Skeletal muscle tissue (tissue), 4 donors: ENCODE data around the gene ARSK. TPM values are rescaled to one million over a fixed set of nuclear protein-coding genes. Genes with fewer than 3 reads are reported as not detected.

ENCODE experiments used
- H3K27ac ChIP-seq: one replicate; pipeline ENCODE4 v1.7.0; 2013; ENCODE audit warnings: mild to moderate bottlenecking, low read depth, low read length, inconsistent platforms
- H3K27me3 ChIP-seq, 3 donors: one replicate each; pipeline ENCODE4 v1.7.0; 2013; ENCODE audit warnings: low read length in 3 of 3; ENCODE audit not compliant: control insufficient read depth in 3 of 3, insufficient read depth in 3 of 3
- H3K36me3 ChIP-seq, 3 donors: one replicate each; pipeline ENCODE4 v1.7.0; 2013; ENCODE audit warnings: low read length in 3 of 3; ENCODE audit not compliant: control insufficient read depth in 3 of 3, insufficient read depth in 3 of 3
- H3K4me1 ChIP-seq, 3 donors: one replicate each; pipeline ENCODE4 v1.7.0; 2013; ENCODE audit warnings: low read length in 3 of 3, mild to moderate bottlenecking in 3 of 3; ENCODE audit not compliant: control insufficient read depth in 3 of 3, insufficient read depth in 3 of 3
- H3K4me3 ChIP-seq, 3 donors: one replicate each; pipeline ENCODE4 v1.7.0; 2013; ENCODE audit warnings: low read length in 3 of 3
- H3K9ac ChIP-seq, 3 donors: one replicate each; pipeline ENCODE4 v1.7.0; 2013; ENCODE audit warnings: low read length in 3 of 3, mild to moderate bottlenecking in 3 of 3, moderate library complexity in 2 of 3, low read depth in 1 of 3
- H3K9me3 ChIP-seq, 3 donors: one replicate each; pipeline ENCODE4 v1.7.0; 2013; ENCODE audit warnings: low read length in 3 of 3; ENCODE audit not compliant: control insufficient read depth in 3 of 3
- total RNA-seq: library from RNA; depleted of rRNA; stranded (reverse); fragments of >200 nt; gene quantifications from one replicate; pipeline ENCODE4 v1.2.3, GENCODE V29; 2014
- donor health status: Osteomylitis.

Gene ARSK
- total RNA-seq, 1 donor from 2014 or later = 6.3 TPM

GRCh38 chr5:95617057-95617456 lies 62.2 kb downstream of the ARSK start:
- H3K4me3 ChIP-seq = no peak overlapping the region
- no peaks in the 10 kb centered on the region for H3K9me3 ChIP-seq
- H3K27ac ChIP-seq = no peak overlapping the region
- H3K36me3 ChIP-seq = no peaks in the 10 kb centered on the region
- peaks cover 9 to 14% (median 12%) of the 10 kb centered on the region in 3 donors for H3K4me1 ChIP-seq
- peaks cover 0 to 7% (median 2%) of the 10 kb centered on the region in 3 donors for H3K27me3 ChIP-seq
- no peak overlapping the region for H3K9ac ChIP-seq

GRCh38 chr5:95619096-95619495 lies 64.2 kb downstream of the ARSK start:
- Histone ChIP-seq H3K4me1 (peaks cover 9 to 14% (median 12%) of the 10 kb centered on the region in 3 donors), H3K27me3 (peaks cover 0 to 7% (median 2%) of the 10 kb centered on the region in 3 donors), H3K4me3 (peak overlapping the region in 1 of 3 donors; percentile 72), H3K9ac (no peak overlapping the region), H3K36me3 (no peaks in the 10 kb centered on the region), H3K27ac (no peak overlapping the region), H3K9me3 (no peaks in the 10 kb centered on the region)

GRCh38 chr5:95619514-95620029 lies 64.7 kb downstream of the ARSK start:
- Histone ChIP-seq H3K36me3 (no peaks in the 10 kb centered on the region), H3K9ac (peak overlapping the region in 2 of 3 donors; percentile 48 to 70), H3K9me3 (no peaks in the 10 kb centered on the region)

GRCh38 chr5:95620030-95620869 lies 65.3 kb downstream of the ARSK start, which contains the start of gene GPR150:
Gene GPR150, plus strand, starts transcription at chr5:95620087. Its CDS starts 189 bp downstream, at chr5:95620276.
- Histone ChIP-seq H3K9ac (peak within 1 kb of the TSS in 2 of 3 donors; percentile 48 to 70), H3K36me3 (no peaks in the 10 kb centered on the region), H3K9me3 (no peaks in the 10 kb centered on the region), H3K27me3 (peaks cover 0 to 7% (median 2%) of the 10 kb centered on the region in 3 donors), H3K4me3 (peak within 1 kb of the TSS; percentile 72 to 75 (median 74)), H3K27ac (no peak within 1 kb of the TSS), H3K4me1 (peaks cover 9 to 14% (median 12%) of the 10 kb centered on the region in 3 donors)

More at GRCh38 chr5:95619514-95620029, 64.7 kb downstream of the ARSK start:
- H3K27ac ChIP-seq = no peak overlapping the region
- peaks cover 9 to 14% (median 12%) of the 10 kb centered on the region in 3 donors for H3K4me1 ChIP-seq
- peaks cover 0 to 7% (median 2%) of the 10 kb centered on the region in 3 donors for H3K27me3 ChIP-seq
- peak overlapping the region; percentile 72 to 75 (median 74) for H3K4me3 ChIP-seq

GRCh38 chr5:95620870-95621838 lies 66.3 kb downstream of the ARSK start:
- Histone ChIP-seq H3K27ac (no peak overlapping the region), H3K9ac (peak overlapping the region in 2 of 3 donors; percentile 7 to 70)

GRCh38 chr5:95621839-95622629 lies 67.1 kb downstream of the ARSK start:
- Histone ChIP-seq H3K36me3 (no peaks in the 10 kb centered on the region), H3K27ac (no peak overlapping the region), H3K9ac (no peak overlapping the region), H3K4me1 (peaks cover 9 to 14% (median 12%) of the 10 kb centered on the region in 3 donors), H3K27me3 (peaks cover 0 to 7% (median 2%) of the 10 kb centered on the region in 3 donors), H3K4me3 (no peak overlapping the region), H3K9me3 (no peaks in the 10 kb centered on the region)

More at GRCh38 chr5:95620870-95621838, 66.3 kb downstream of the ARSK start:
- H3K4me3 ChIP-seq = peak overlapping the region; percentile 59 to 74 (median 72)
- peaks cover 9 to 14% (median 12%) of the 10 kb centered on the region in 3 donors for H3K4me1 ChIP-seq
- H3K9me3 ChIP-seq = no peaks in the 10 kb centered on the region
- no peaks in the 10 kb centered on the region for H3K36me3 ChIP-seq
- H3K27me3 ChIP-seq = peaks cover 0 to 7% (median 2%) of the 10 kb centered on the region in 3 donors

- no peak overlapping the region for H3K27ac ChIP-seq
- peaks cover 0 to 7% (median 2%) of the 10 kb centered on the region in 3 donors for H3K27me3 ChIP-seq
- H3K9ac ChIP-seq = no peak overlapping the region
- H3K4me1 ChIP-seq = peaks cover 9 to 14% (median 12%) of the 10 kb centered on the region in 3 donors
- H3K4me3 ChIP-seq = no peak overlapping the region
- H3K9me3 ChIP-seq = no peaks in the 10 kb centered on the region
- H3K36me3 ChIP-seq = no peaks in the 10 kb centered on the region
Observed at GRCh38 chr5:95623706-95624105, 68.8 kb downstream of the ARSK start.

GRCh38 chr5:95624368-95624767 lies 69.5 kb downstream of the ARSK start:
- H3K36me3 ChIP-seq = no peaks in the 10 kb centered on the region
- peaks cover 9 to 14% (median 12%) of the 10 kb centered on the region in 3 donors for H3K4me1 ChIP-seq
- H3K4me3 ChIP-seq = no peak overlapping the region
- H3K27ac ChIP-seq = no peak overlapping the region
- H3K9me3 ChIP-seq = no peaks in the 10 kb centered on the region
- no peak overlapping the region for H3K9ac ChIP-seq
- H3K27me3 ChIP-seq = peaks cover 0 to 7% (median 2%) of the 10 kb centered on the region in 3 donors

- no peaks in the 10 kb centered on the region for H3K9me3 ChIP-seq
Observed at GRCh38 chr5:95626701-95627100, 71.8 kb downstream of the ARSK start.

More at GRCh38 chr5:95626701-95627100, 71.8 kb downstream of the ARSK start:
- H3K4me1 ChIP-seq = no peaks in the 10 kb centered on the region
- no peak overlapping the region for H3K27ac ChIP-seq
- H3K27me3 ChIP-seq = no peaks in the 10 kb centered on the region
- H3K9ac ChIP-seq = no peak overlapping the region
- no peaks in the 10 kb centered on the region for H3K36me3 ChIP-seq
- H3K4me3 ChIP-seq = no peak overlapping the region
